Measurements from ENCODE around the gene PTPRU.

- no peak for TF ChIP-seq EP300 (IDR thresholded peaks at IDR 0.05)
- TF ChIP-seq, protein P1, sequence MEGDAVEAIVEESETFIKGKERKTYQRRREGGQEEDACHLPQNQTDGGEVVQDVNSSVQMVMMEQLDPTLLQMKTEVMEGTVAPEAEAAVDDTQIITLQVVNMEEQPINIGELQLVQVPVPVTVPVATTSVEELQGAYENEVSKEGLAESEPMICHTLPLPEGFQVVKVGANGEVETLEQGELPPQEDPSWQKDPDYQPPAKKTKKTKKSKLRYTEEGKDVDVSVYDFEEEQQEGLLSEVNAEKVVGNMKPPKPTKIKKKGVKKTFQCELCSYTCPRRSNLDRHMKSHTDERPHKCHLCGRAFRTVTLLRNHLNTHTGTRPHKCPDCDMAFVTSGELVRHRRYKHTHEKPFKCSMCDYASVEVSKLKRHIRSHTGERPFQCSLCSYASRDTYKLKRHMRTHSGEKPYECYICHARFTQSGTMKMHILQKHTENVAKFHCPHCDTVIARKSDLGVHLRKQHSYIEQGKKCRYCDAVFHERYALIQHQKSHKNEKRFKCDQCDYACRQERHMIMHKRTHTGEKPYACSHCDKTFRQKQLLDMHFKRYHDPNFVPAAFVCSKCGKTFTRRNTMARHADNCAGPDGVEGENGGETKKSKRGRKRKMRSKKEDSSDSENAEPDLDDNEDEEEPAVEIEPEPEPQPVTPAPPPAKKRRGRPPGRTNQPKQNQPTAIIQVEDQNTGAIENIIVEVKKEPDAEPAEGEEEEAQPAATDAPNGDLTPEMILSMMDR (IDR thresholded peaks at IDR 0.05) = peak; percentile 94 to 100 (median 100)
These were observed at the start of gene PTPRU for GRCh38 chr1:29235955-29236711.

Measured in upper lobe of left lung (tissue), 4 donors.